ENCODE results near the gene MBD5.

GRCh38 chr2:148447877-148448276 is 427.0 kb downstream of the MBD5 start:
- no peak for TF ChIP-seq CTCF (IDR thresholded peaks at IDR 0.05)
- TF ChIP-seq POLR2A (IDR thresholded peaks at IDR 0.05) = no peak

All from Peyer's patch (tissue), 4 donors.